Smooth muscle cell (in vitro differentiated cells): ENCODE measurements around the gene ADPRH. TPM values are rescaled to one million over a fixed set of nuclear protein-coding genes. Genes with fewer than 3 reads are reported as not detected.

Experiments
- DNase-seq: peaks from one replicate; lab custom pipeline; 2025; ENCODE audit not compliant: unreplicated experiment; lab: John Stamatoyannopoulos, UW
- H2AFZ ChIP-seq: fragments of 200-600 bp; sonication (generic); 2 replicates; pipeline ENCODE4 v1.6.0; 2016; ENCODE audit warnings: antibody characterized with exemption, low read depth, mild to moderate bottlenecking
- H3F3A ChIP-seq: fragments of 200-600 bp; sonication (generic); 2 replicates; pipeline ENCODE4 v1.6.0; 2017; ENCODE audit warnings: antibody characterized with exemption, low read depth
- H3K27ac ChIP-seq: fragments of 200-600 bp; sonication (generic); 2 replicates; pipeline ENCODE4 v1.5.1; 2016; ENCODE audit warnings: low read depth, mild to moderate bottlenecking
- H3K27me3 ChIP-seq: fragments of 200-600 bp; sonication (generic); 2 replicates; pipeline ENCODE4 v1.6.1; 2016; ENCODE audit warnings: low read depth, mild to moderate bottlenecking
- H3K36me3 ChIP-seq: fragments of 200-600 bp; sonication (generic); 2 replicates; pipeline ENCODE4 v1.5.1; 2016; ENCODE audit warnings: low read depth
- H3K4me1 ChIP-seq: fragments of 200-600 bp; sonication (generic); 2 replicates; pipeline ENCODE4 v1.5.1; 2016; ENCODE audit warnings: low read depth
- H3K4me2 ChIP-seq: fragments of 200-600 bp; sonication (generic); 2 replicates; pipeline ENCODE4 v1.6.0; 2016; ENCODE audit warnings: mild to moderate bottlenecking
- H3K4me3 ChIP-seq: fragments of 200-600 bp; sonication (generic); 2 replicates; pipeline ENCODE4 v1.5.1; 2016; ENCODE audit warnings: mild to moderate bottlenecking
- H3K79me2 ChIP-seq: fragments of 200-600 bp; sonication (generic); 2 replicates; pipeline ENCODE4 v1.6.0; 2016; ENCODE audit warnings: low read depth, mild to moderate bottlenecking
- H3K9ac ChIP-seq: fragments of 200-600 bp; sonication (generic); 2 replicates; pipeline ENCODE4 v1.6.0; 2016; ENCODE audit warnings: low read depth
- H3K9me3 ChIP-seq: fragments of 200-600 bp; sonication (generic); replicated peaks from 2 replicates; pipeline ENCODE4 v1.5.1; 2016; ENCODE audit warnings: low read depth
- H4K20me1 ChIP-seq: fragments of 200-600 bp; sonication (generic); 2 replicates; pipeline ENCODE4 v1.6.0; 2016; ENCODE audit warnings: low read depth
- WGBS: methylation state at CpG from one replicate; pipeline ENCODE4 v1.1.7; 2016; ENCODE audit warnings: low lambda C conversion rate; 5-methylcytosine and 5-hydroxymethylcytosine counted together
- polyA plus RNA-seq: library from polyadenylated mRNA; unstranded; fragments of >200 nt; fragmentation: Nextera tagmentation; extraction: Ambion mirVana; gene quantifications from 2 replicates; pipeline ENCODE4 v1.2.1, GENCODE V29; 2016
- total RNA-seq: library from RNA; depleted of rRNA; stranded (reverse); fragments of >200 nt; gene quantifications from 2 replicates; pipeline ENCODE4 v1.2.3, GENCODE V29; 2014
- TF ChIP-seq, protein P1 (sequence below): fragments of 200-600 bp; sonication (generic); IDR thresholded peaks from 2 replicates; pipeline ENCODE4 v1.5.1; 2017; ENCODE audit warnings: borderline replicate concordance, mild to moderate bottlenecking, antibody characterized with exemption; ENCODE audit not compliant: insufficient read depth, poor library complexity, severe bottlenecking

The ADPRH gene
- total and polyA plus RNA-seq, 2 experiments from 2014 or later: 1.3 to 2.9 TPM

DNA sequence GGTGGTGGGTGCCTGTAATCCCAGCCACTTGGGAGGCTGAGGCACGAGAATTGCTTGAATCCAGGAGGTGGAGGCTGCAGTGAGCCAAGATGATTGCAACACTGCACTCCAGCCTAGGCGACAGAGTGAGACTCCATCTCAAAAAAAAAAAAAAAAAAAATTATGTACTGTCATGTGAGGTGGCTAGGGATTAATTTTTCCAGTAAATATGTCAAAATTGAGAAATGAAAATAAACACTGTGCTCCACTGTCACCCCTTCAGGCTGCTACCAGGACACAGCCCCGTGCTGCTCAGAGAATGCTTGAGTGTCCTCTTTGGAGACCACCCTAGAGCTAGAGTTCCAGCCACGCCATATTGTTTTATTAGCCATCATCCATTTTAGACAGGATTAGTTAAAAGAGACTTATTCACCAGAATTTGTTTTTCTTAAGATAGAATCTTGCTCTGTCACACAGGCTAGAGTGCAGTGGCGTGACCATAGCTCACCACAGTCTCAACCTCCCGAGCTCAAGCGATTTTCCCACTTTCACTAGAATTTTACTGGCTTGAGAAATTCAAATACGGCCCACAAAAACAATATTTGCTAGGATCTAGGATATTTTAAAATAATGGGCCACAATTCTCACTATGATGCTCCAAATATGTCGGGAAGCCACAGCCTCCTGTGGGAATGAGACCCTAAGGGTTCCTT is 20.5 kb upstream of the ADPRH start:
- H3K9ac ChIP-seq: no peak overlapping the region
- no peaks in the 10 kb centered on the region for H3F3A ChIP-seq
- TF ChIP-seq, protein P1, sequence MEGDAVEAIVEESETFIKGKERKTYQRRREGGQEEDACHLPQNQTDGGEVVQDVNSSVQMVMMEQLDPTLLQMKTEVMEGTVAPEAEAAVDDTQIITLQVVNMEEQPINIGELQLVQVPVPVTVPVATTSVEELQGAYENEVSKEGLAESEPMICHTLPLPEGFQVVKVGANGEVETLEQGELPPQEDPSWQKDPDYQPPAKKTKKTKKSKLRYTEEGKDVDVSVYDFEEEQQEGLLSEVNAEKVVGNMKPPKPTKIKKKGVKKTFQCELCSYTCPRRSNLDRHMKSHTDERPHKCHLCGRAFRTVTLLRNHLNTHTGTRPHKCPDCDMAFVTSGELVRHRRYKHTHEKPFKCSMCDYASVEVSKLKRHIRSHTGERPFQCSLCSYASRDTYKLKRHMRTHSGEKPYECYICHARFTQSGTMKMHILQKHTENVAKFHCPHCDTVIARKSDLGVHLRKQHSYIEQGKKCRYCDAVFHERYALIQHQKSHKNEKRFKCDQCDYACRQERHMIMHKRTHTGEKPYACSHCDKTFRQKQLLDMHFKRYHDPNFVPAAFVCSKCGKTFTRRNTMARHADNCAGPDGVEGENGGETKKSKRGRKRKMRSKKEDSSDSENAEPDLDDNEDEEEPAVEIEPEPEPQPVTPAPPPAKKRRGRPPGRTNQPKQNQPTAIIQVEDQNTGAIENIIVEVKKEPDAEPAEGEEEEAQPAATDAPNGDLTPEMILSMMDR: no peak
- no peaks in the 10 kb centered on the region for H3K36me3 ChIP-seq
- no peaks in the 10 kb centered on the region for H3K27me3 ChIP-seq
- no peaks in the 10 kb centered on the region for H3K4me1 ChIP-seq
- H3K27ac ChIP-seq: no peak overlapping the region
- 94% methylated on average over 9 of the region's 9 CpGs for WGBS
- H3K9me3 ChIP-seq: no peaks in the 10 kb centered on the region
- H2AFZ ChIP-seq: peak overlapping the region; percentile 12
- H4K20me1 ChIP-seq: no peaks in the 10 kb centered on the region
- no peak overlapping the region for H3K4me3 ChIP-seq
- H3K4me2 ChIP-seq: no peak overlapping the region
- no peaks in the 10 kb centered on the region for H3K79me2 ChIP-seq
- no peak for DNase-seq

GRCh38 chr3:119559441-119559963 is 19.8 kb upstream of the ADPRH start, which contains the start of gene CD80:
Gene CD80 (minus strand): TSS chr3:119559614. CDS start chr3:119557728, 1,886 bp downstream.
- peak within 1 kb of the TSS; percentile 12 for H2AFZ ChIP-seq

GRCh38 chr3:119560160-119560559 is 19.1 kb upstream of the ADPRH start:
- Histone ChIP-seq H3K4me2 (no peak overlapping the region), H3K36me3 (no peaks in the 10 kb centered on the region), H3K79me2 (no peaks in the 10 kb centered on the region), H3F3A (no peaks in the 10 kb centered on the region), H3K4me1 (no peaks in the 10 kb centered on the region), H3K4me3 (no peak overlapping the region), H3K9me3 (no peaks in the 10 kb centered on the region), H2AFZ (no peak overlapping the region), H3K27me3 (no peaks in the 10 kb centered on the region), H4K20me1 (no peaks in the 10 kb centered on the region), H3K27ac (no peak overlapping the region), H3K9ac (no peak overlapping the region)
- WGBS: 96% methylated on average over 4 of the region's 5 CpGs
- DNase-seq: no peak
- TF ChIP-seq, protein P1: no peak

More at GRCh38 chr3:119559441-119559963, 19.8 kb upstream of the ADPRH start, which contains the start of gene CD80:
- WGBS: 21% methylated on average over 7 of the region's 7 CpGs
- Histone ChIP-seq H3K4me1 (no peaks in the 10 kb centered on the region), H3K27me3 (no peaks in the 10 kb centered on the region), H3K36me3 (no peaks in the 10 kb centered on the region), H3K9me3 (no peaks in the 10 kb centered on the region), H3K79me2 (no peaks in the 10 kb centered on the region), H3F3A (no peaks in the 10 kb centered on the region), H3K27ac (no peak within 1 kb of the TSS), H3K4me2 (no peak within 1 kb of the TSS), H3K4me3 (no peak within 1 kb of the TSS), H4K20me1 (no peaks in the 10 kb centered on the region), H3K9ac (no peak within 1 kb of the TSS)
- no peak for DNase-seq
- TF ChIP-seq, protein P1: no peak
